Glutamatergic neuron (in vitro differentiated cells): ENCODE data around the gene LGSN. TPM values are rescaled to one million over a fixed set of nuclear protein-coding genes. Genes with fewer than 3 reads are reported as not detected.
"Not testable (repeated sequence)": the region's sequence is repeated elsewhere in the genome, so short reads cannot be mapped to it uniquely, and the experiment has no call there.

Source experiments
- DNase-seq: peaks from one replicate; pipeline ENCODE4 v3.0.0; 2022
- H3K27ac Mint-ChIP-seq: one replicate; pipeline ENCODE4 v1.8.0; 2020; ENCODE audit warnings: mild to moderate bottlenecking, mixed read lengths, inconsistent platforms; ENCODE audit not compliant: unreplicated experiment
- H3K27me3 Mint-ChIP-seq: one replicate; pipeline ENCODE4 v1.8.0; 2020; ENCODE audit warnings: mild to moderate bottlenecking, moderate library complexity, mixed read lengths, inconsistent platforms; ENCODE audit not compliant: unreplicated experiment
- H3K36me3 Mint-ChIP-seq: one replicate; pipeline ENCODE4 v1.8.0; 2020; ENCODE audit warnings: mild to moderate bottlenecking, mixed read lengths, inconsistent platforms; ENCODE audit not compliant: unreplicated experiment
- H3K4me1 Mint-ChIP-seq: one replicate; pipeline ENCODE4 v1.8.0; 2020; ENCODE audit warnings: mild to moderate bottlenecking, low read depth, mixed read lengths, inconsistent platforms; ENCODE audit not compliant: unreplicated experiment
- H3K4me3 Mint-ChIP-seq: one replicate; pipeline ENCODE4 v1.8.0; 2020; ENCODE audit warnings: mild to moderate bottlenecking, mixed read lengths, inconsistent platforms; ENCODE audit not compliant: unreplicated experiment
- H3K9me3 Mint-ChIP-seq: one replicate; pipeline ENCODE4 v1.8.0; 2020; ENCODE audit warnings: mild to moderate bottlenecking, moderate library complexity, mixed read lengths, inconsistent platforms; ENCODE audit not compliant: unreplicated experiment
- CTCF ChIP-seq: fragments of 200-600 bp; sonication (generic); IDR thresholded peaks from one replicate; pipeline ENCODE4 v1.5.0; 2021; ENCODE audit not compliant: partially characterized antibody, unreplicated experiment
- long read RNA-seq: library from polyadenylated mRNA; unstranded; transcript quantifications from one replicate; pipeline ENCODE4 v2.0.0, GENCODE V29; 2020; ENCODE audit not compliant: unreplicated experiment
- total RNA-seq: library from RNA; stranded (reverse); fragmentation: NEBNext Ultra II Directional; extraction: Animal tissue kit (Norgen Biotek cat#: 25700); gene quantifications from one replicate; pipeline ENCODE4 v1.2.1, GENCODE V29; 2021; ENCODE audit not compliant: unreplicated experiment

The LGSN gene
- not detected for total RNA-seq
- long read RNA-seq = 0 reads

- Mint-ChIP-seq H3K27me3 (no peaks in the 10 kb centered on the region), H3K9me3 (no peaks in the 10 kb centered on the region), H3K4me3 (no peak within 1 kb of the TSS), H3K27ac (no peak within 1 kb of the TSS), H3K36me3 (no peaks in the 10 kb centered on the region), H3K4me1 (no peaks in the 10 kb centered on the region)
- TF ChIP-seq CTCF = no peak
- no peak for DNase-seq
Measured at GRCh38 chr6:63319939-63320338, at the start of gene LGSN. Gene LGSN (minus strand): TSS chr6:63319983. CDS start chr6:63319943, 40 bp downstream.

GRCh38 chr6:63368347-63368746 is 48.6 kb upstream of the LGSN start:
- no peak for DNase-seq
- Mint-ChIP-seq H3K4me3 (no peak overlapping the region), H3K27me3 (no peaks in the 10 kb centered on the region), H3K36me3 (peaks cover 3% of the 10 kb centered on the region), H3K27ac (no peak overlapping the region), H3K4me1 (no peaks in the 10 kb centered on the region), H3K9me3 (peaks cover 2% of the 10 kb centered on the region)
- TF ChIP-seq CTCF = no peak

- H3K9me3 Mint-ChIP-seq = peaks cover 16% of the 10 kb centered on the region
- not testable (repeated sequence) for DNase-seq, H3K36me3 Mint-ChIP-seq, H3K4me1 Mint-ChIP-seq, H3K27ac Mint-ChIP-seq, H3K4me3 Mint-ChIP-seq, H3K27me3 Mint-ChIP-seq
Measured at GRCh38 chr6:63362500-63363120, 42.8 kb upstream of the LGSN start.

GRCh38 chr6:63357384-63357783 is 37.6 kb upstream of the LGSN start:
- DNase-seq, H3K4me3 Mint-ChIP-seq, H3K4me1 Mint-ChIP-seq, H3K36me3 Mint-ChIP-seq, H3K27me3 Mint-ChIP-seq, H3K27ac Mint-ChIP-seq: not testable (repeated sequence)
- H3K9me3 Mint-ChIP-seq = peaks cover 12% of the 10 kb centered on the region

- no peak for TF ChIP-seq CTCF
- Mint-ChIP-seq H3K4me1 (no peaks in the 10 kb centered on the region), H3K36me3 (no peaks in the 10 kb centered on the region), H3K4me3 (no peak overlapping the region), H3K27me3 (peaks cover 3% of the 10 kb centered on the region), H3K27ac (no peak overlapping the region), H3K9me3 (peaks cover 11% of the 10 kb centered on the region)
- DNase-seq = no peak
Measured at GRCh38 chr6:63355632-63356031, 35.8 kb upstream of the LGSN start.

- Mint-ChIP-seq H3K9me3 (peaks cover 3% of the 10 kb centered on the region), H3K4me1 (no peaks in the 10 kb centered on the region)
- no peak for TF ChIP-seq CTCF
Measured at GRCh38 chr6:63353286-63353630, 33.5 kb upstream of the LGSN start.

More at GRCh38 chr6:63353286-63353630, 33.5 kb upstream of the LGSN start:
- H3K4me3 Mint-ChIP-seq = no peak overlapping the region
- H3K36me3 Mint-ChIP-seq = no peaks in the 10 kb centered on the region
- DNase-seq = no peak
- H3K27ac Mint-ChIP-seq = no peak overlapping the region
- H3K27me3 Mint-ChIP-seq = peaks cover 1% of the 10 kb centered on the region
